K562 (cell line): ENCODE data around the gene VPS37B. TPM values are rescaled to one million over a fixed set of nuclear protein-coding genes. Genes with fewer than 3 reads are reported as not detected.
A peak's percentile ranks its signal among the peaks of the same experiment; 100 is the strongest.

Source experiments
- ATAC-seq: fragments of 200-7000 bp; cut with Tn5 transposase; 3 replicates; pipeline ENCODE4 v1.9.1; 2020; ENCODE audit warnings: moderate library complexity
- BruUV-seq: library from RNA; stranded (reverse); fragments of 400-500 nt; replicated peaks from 2 replicates; lab custom pipeline; 2021; lab: Mats Ljungman, UMichigan
- CTCF ChIA-PET: fragments of 300-600 bp; formaldehyde crosslinking; extraction: SDS; loops from one replicate; lab custom pipeline; 2021; ENCODE audit warnings: low intra/inter-chr PET ratio; lab: Yijun Ruan, JAX
- POLR2A ChIA-PET: fragments of 300-600, 350-650 bp; sonication (Branson Sonifier 250); formaldehyde crosslinking; extraction: SDS; loops from one replicate; lab custom pipeline; 2021; ENCODE audit warnings: antibody characterized with exemption, inconsistent platforms; lab: Yijun Ruan, JAX
- DNase-seq, 4 experiments: peaks; one replicate each; pipeline versions ENCODE4 v3.0.0 to v3.0.0-alpha.2; 2011 to 2018; ENCODE audit warnings: low spot score in 3 of 4, mixed read lengths in 3 of 4; ENCODE audit errors: extremely low read depth in 1 of 4
- FAIRE-seq: peaks from 2 replicates; lab custom pipeline; 2011; peaks lifted over from hg19 to GRCh38; lab: Jason Lieb, UNC
- H2AFZ ChIP-seq: 2 replicates; pipeline ENCODE4 v1.6.0; 2011; ENCODE audit warnings: low read depth, low read length, control low read depth, inconsistent platforms
- H3K27ac ChIP-seq: fragments of 200-600 bp; 3 replicates; pipeline ENCODE4 v1.8.0; 2011; ENCODE audit warnings: low read depth, mild to moderate bottlenecking, control low read depth, inconsistent platforms, low read length, moderate library complexity, mixed read lengths; ENCODE audit errors: extremely low read depth
- H3K27me3 ChIP-seq, 2 experiments: fragments of 300-600 bp in 1 of 2; 2 replicates in 1 of 2; 3 replicates in 1 of 2; pipeline versions ENCODE4 v1.6.0 to v1.8.0; 2011; ENCODE audit warnings: inconsistent platforms in 2 of 2, low read length in 2 of 2, mild to moderate bottlenecking in 1 of 2, mixed read lengths in 1 of 2, moderate library complexity in 1 of 2; ENCODE audit not compliant: control insufficient read depth in 2 of 2, insufficient read depth in 2 of 2
- H3K36me3 ChIP-seq: fragments of 300-600 bp; 3 replicates; pipeline ENCODE4 v1.8.0; 2011; ENCODE audit warnings: mild to moderate bottlenecking, low read length, inconsistent platforms; ENCODE audit not compliant: control insufficient read depth, insufficient read depth
- H3K4me1 ChIP-seq, 2 experiments: fragments of 200-600 bp in 1 of 2; replicated peaks in 1 of 2; 2 replicates in 1 of 2; 3 replicates in 1 of 2; pipeline versions ENCODE4 v1.5.1 to v1.8.0; 2011; ENCODE audit warnings: inconsistent platforms in 2 of 2, low read length in 2 of 2, mild to moderate bottlenecking in 1 of 2, mixed read lengths in 1 of 2, moderate library complexity in 1 of 2; ENCODE audit not compliant: control insufficient read depth in 2 of 2, insufficient read depth in 2 of 2
- H3K4me2 ChIP-seq: 2 replicates; pipeline ENCODE4 v1.6.1; 2011; ENCODE audit warnings: low read length, control low read depth, inconsistent platforms, mixed read lengths; ENCODE audit not compliant: insufficient read depth
- H3K4me3 ChIP-seq: fragments of 200-600 bp; sonication (generic), shearing (Covaris generic); 2 replicates; pipeline ENCODE4 v1.5.1; 2016; ENCODE audit warnings: control low read depth, inconsistent platforms
- H3K79me2 ChIP-seq: fragments of 200-600 bp; 3 replicates; pipeline ENCODE4 v1.8.0; 2011; ENCODE audit warnings: low read length, inconsistent platforms; ENCODE audit not compliant: control insufficient read depth, insufficient read depth
- H3K9ac ChIP-seq, 2 experiments: 2 replicates each; pipeline versions ENCODE4 v1.6.0 to v1.6.1; 2011; ENCODE audit warnings: low read depth in 2 of 2, low read length in 2 of 2, control low read depth in 1 of 2, inconsistent platforms in 1 of 2, mild to moderate bottlenecking in 1 of 2, mixed read lengths in 1 of 2; ENCODE audit not compliant: insufficient read depth in 1 of 2
- H3K9me1 ChIP-seq: one replicate; pipeline ENCODE4 v1.6.0; 2011; ENCODE audit warnings: inconsistent platforms, mild to moderate bottlenecking, low read length, moderate library complexity; ENCODE audit not compliant: control insufficient read depth, insufficient read depth
- H3K9me3 ChIP-seq: replicated peaks from 2 replicates; pipeline ENCODE4 v1.5.1; 2011; ENCODE audit warnings: low read depth, low read length, inconsistent platforms; ENCODE audit not compliant: control insufficient read depth, insufficient read depth
- H4K20me1 ChIP-seq: replicated peaks from 2 replicates; pipeline ENCODE4 v1.6.1; 2011; ENCODE audit warnings: low read length, inconsistent platforms, mixed read lengths; ENCODE audit not compliant: control insufficient read depth, insufficient read depth
- ADNP ChIP-seq: fragments of 200-800 bp; sonication (Bioruptor generic); IDR thresholded peaks from 2 replicates; pipeline ENCODE4 v1.6.1; 2016; ENCODE audit warnings: missing genetic modification characterization, missing compliant biosample characterization
- DPF2 ChIP-seq: fragments of 450-650 bp; IDR thresholded peaks from 2 replicates; pipeline ENCODE4 v1.6.1; 2016
- EP400 ChIP-seq: fragments of 450-650 bp; IDR thresholded peaks from 2 replicates; pipeline ENCODE4 v1.6.1; 2017; ENCODE audit warnings: antibody characterized with exemption, mild to moderate bottlenecking, moderate library complexity
- FOS ChIP-seq: IDR thresholded peaks from 3 replicates; pipeline ENCODE4 v1.6.1; 2011; ENCODE audit not compliant: insufficient read length; ENCODE audit errors: extremely low read depth
- FOXK2 ChIP-seq, 2 experiments: fragments of 450-650 bp; IDR thresholded peaks in 1 of 2; conservative IDR thresholded peaks in 1 of 2; 2 replicates each; pipeline ENCODE4 v1.6.1; 2016; ENCODE audit warnings: low read depth in 2 of 2, mild to moderate bottlenecking in 1 of 2
- HDAC2 ChIP-seq: fragments of 450-650 bp; IDR thresholded peaks from 2 replicates; pipeline ENCODE4 v1.6.1; 2016; ENCODE audit warnings: mild to moderate bottlenecking
- JUND ChIP-seq, 2 experiments: IDR thresholded peaks; 2 replicates in 1 of 2; 3 replicates in 1 of 2; pipeline ENCODE4 v1.6.1; 2011; ENCODE audit warnings: borderline replicate concordance in 2 of 2, low read depth in 2 of 2, low read length in 2 of 2, improper control_type of control experiment in 1 of 2, missing biosample characterization in 1 of 2, missing genetic modification characterization in 1 of 2, missing genetic modification reagents in 1 of 2
- MTA1 ChIP-seq: fragments of 450-650 bp; IDR thresholded peaks from 2 replicates; pipeline ENCODE4 v1.6.1; 2017; ENCODE audit warnings: borderline replicate concordance
- NFE2 ChIP-seq: IDR thresholded peaks from 2 replicates; pipeline ENCODE4 v1.6.1; 2014; ENCODE audit warnings: antibody characterized with exemption, low read depth
- PHF21A ChIP-seq: fragments of 450-650 bp; IDR thresholded peaks from 2 replicates; pipeline ENCODE4 v1.6.1; 2017; ENCODE audit warnings: low read depth, borderline replicate concordance
- SMARCA5 ChIP-seq: fragments of 450-650 bp; IDR thresholded peaks from 2 replicates; pipeline ENCODE4 v1.6.1; 2016
- STAT5A ChIP-seq: IDR thresholded peaks from 2 replicates; pipeline ENCODE4 v1.6.1; 2012; ENCODE audit warnings: low read length, inconsistent platforms, borderline replicate concordance
- ZEB2 ChIP-seq: fragments of 450-650 bp; IDR thresholded peaks from 2 replicates; pipeline ENCODE4 v1.6.1; 2016
- WGBS: fragments of 100-300 bp; shearing (Covaris generic); methylation state at CpG from one replicate; pipeline ENCODE4 v1.1.6; 2016; ENCODE audit warnings: low coverage, mixed read lengths; ENCODE audit not compliant: insufficient coverage; ENCODE audit errors: missing lambda C conversion rate; 5-methylcytosine and 5-hydroxymethylcytosine counted together
- in situ Hi-C: fragments of 300-500 bp; cut with MboI; formaldehyde crosslinking; loops from 4 replicates; pipeline ENCODE4 v1.15.0; 2018; ENCODE audit warnings: inconsistent platforms, mixed read lengths
- intact Hi-C: fragments of 100-400 bp; cut with micrococcal nuclease; formaldehyde crosslinking; loops from 2 replicates; pipeline ENCODE4 v1.14.2; 2022
- polyA plus RNA-seq, 8 experiments: library from polyadenylated mRNA; depleted of rRNA in 4 of 8; stranded (reverse) in 5 of 8; unstranded in 3 of 8; fragments of >200 nt; fragmentation: Nextera tagmentation in 2 of 8; fragmentation: Illumina TruSeq in 1 of 8; extraction: Ambion mirVana in 2 of 8; extraction: Trizol in 1 of 8; gene quantifications; 2 replicates each; pipeline versions ENCODE4 v1.2.1 to v1.2.3, GENCODE V29; 2011 to 2014; ENCODE audit warnings: inconsistent platforms in 1 of 8, missing spikeins in 1 of 8
- total RNA-seq, 7 experiments: library from RNA; depleted of rRNA in 6 of 7; stranded (reverse); fragments of >200 nt in 6 of 7; fragmentation: Illumina TruSeq in 2 of 7; extraction: Trizol in 2 of 7; gene quantifications; 2 replicates each; pipeline versions ENCODE4 v1.2.1 to v1.2.3, GENCODE V29; 2011 to 2021; ENCODE audit warnings: low replicate concordance in 1 of 7
- TF ChIP-seq, protein P1 (sequence below): IDR thresholded peaks from 2 replicates; pipeline ENCODE4 v1.6.1; 2012; ENCODE audit warnings: low read depth, low read length, improper control_type of control experiment, borderline replicate concordance
- TF ChIP-seq, protein P2 (sequence below), 2 experiments: fragments of 450-650 bp; conservative IDR thresholded peaks; 2 replicates each; pipeline ENCODE4 v1.6.1; 2017; ENCODE audit warnings: mild to moderate bottlenecking in 2 of 2, moderate library complexity in 2 of 2

The VPS37B gene
- total and polyA plus RNA-seq, 9 of the 15 experiments (the other 6 are each of a cell fraction or from before 2014, with no cell fraction given), result 0.28 to 37.4 (median 17.9) TPM

- WGBS, result 1% methylated on average over 7 of the region's 7 CpGs
- ChIA-PET POLR2A (interaction anchor here (0.6 kb wide), 1 partner anchor 819 kb away, joined by 3 read pairs; no protein-coding TSS in a partner anchor), CTCF (no interaction called here)
- no peaks in the 10 kb centered on the region for H4K20me1 ChIP-seq
- no TSS peak for BruUV-seq
- H3K4me1 ChIP-seq, result peaks cover 8 to 9% of the 10 kb centered on the region in 2 experiments; a peak in 4 of 5 replicates
- in situ Hi-C loops, result no loop called here
- no peaks in the 10 kb centered on the region for H3K9me3 ChIP-seq
- peak; percentile 80 for ATAC-seq
- no peaks in the 10 kb centered on the region for H3K9me1 ChIP-seq
- H3K27me3 ChIP-seq, result no peaks in the 10 kb centered on the region
- no peak overlapping the region for H2AFZ ChIP-seq
- H3K36me3 ChIP-seq, result no peaks in the 10 kb centered on the region
- no peak overlapping the region for H3K4me3 ChIP-seq
- FAIRE-seq, result peak; percentile 71
- H3K27ac ChIP-seq, result no peak overlapping the region
- H3K79me2 ChIP-seq, result no peaks in the 10 kb centered on the region
- no peak overlapping the region for H3K4me2 ChIP-seq
- H3K9ac ChIP-seq, result no peak overlapping the region
- intact Hi-C loops, result no loop called here
- peak; percentile 57 to 69 (median 64) for DNase-seq
- TF ChIP-seq STAT5A (no peak), EP400 (peak; percentile 64), JUND (IDR thresholded peaks at IDR 0.05; ENCODE audit: borderline replicate concordance, low read depth, low read length) (peak; percentile 92), JUND (tag; IDR thresholded peaks at IDR 0.05; ENCODE audit: borderline replicate concordance, low read depth, low read length) (peak; percentile 97), MTA1 (peak; percentile 55; the same call in 1 of the 2 replicates), NFE2 (0 out of 2 replicates have a peak, but pooled peaks have one; percentile 10), FOS (peak; percentile 50), ZEB2 (peak; percentile 81; the same call in 1 of the 2 replicates), HDAC2 (peak; percentile 80), DPF2 (peak; percentile 84), ADNP (0 out of 2 replicates have a peak, but pooled peaks have one; percentile 65), SMARCA5 (peak; percentile 45; the same call in 1 of the 2 replicates), FOXK2 (conservative IDR thresholded peaks at IDR 0.05 in 1 of 2, IDR thresholded peaks at IDR 0.05 in 1 of 2; ENCODE audit: low read depth in 2 of 2) (0 out of 4 replicates have a peak, but pooled peaks of 1 of the 2 experiments have one; percentile 16), PHF21A (peak; percentile 78; the same call in 1 of the 2 replicates)
- TF ChIP-seq, protein P1, sequence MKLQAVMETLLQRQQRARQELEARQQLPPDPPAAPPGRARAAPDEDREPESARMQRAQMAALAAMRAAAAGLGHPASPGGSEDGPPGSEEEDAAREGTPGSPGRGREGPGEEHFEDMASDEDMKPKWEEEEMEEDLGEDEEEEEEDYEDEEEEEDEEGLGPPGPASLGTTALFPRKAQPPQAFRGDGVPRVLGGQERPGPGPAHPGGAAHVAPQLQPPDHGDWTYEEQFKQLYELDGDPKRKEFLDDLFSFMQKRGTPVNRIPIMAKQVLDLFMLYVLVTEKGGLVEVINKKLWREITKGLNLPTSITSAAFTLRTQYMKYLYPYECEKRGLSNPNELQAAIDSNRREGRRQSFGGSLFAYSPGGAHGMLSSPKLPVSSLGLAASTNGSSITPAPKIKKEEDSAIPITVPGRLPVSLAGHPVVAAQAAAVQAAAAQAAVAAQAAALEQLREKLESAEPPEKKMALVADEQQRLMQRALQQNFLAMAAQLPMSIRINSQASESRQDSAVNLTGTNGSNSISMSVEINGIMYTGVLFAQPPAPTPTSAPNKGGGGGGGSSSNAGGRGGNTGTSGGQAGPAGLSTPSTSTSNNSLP, result no peak
- TF ChIP-seq, protein P2, sequence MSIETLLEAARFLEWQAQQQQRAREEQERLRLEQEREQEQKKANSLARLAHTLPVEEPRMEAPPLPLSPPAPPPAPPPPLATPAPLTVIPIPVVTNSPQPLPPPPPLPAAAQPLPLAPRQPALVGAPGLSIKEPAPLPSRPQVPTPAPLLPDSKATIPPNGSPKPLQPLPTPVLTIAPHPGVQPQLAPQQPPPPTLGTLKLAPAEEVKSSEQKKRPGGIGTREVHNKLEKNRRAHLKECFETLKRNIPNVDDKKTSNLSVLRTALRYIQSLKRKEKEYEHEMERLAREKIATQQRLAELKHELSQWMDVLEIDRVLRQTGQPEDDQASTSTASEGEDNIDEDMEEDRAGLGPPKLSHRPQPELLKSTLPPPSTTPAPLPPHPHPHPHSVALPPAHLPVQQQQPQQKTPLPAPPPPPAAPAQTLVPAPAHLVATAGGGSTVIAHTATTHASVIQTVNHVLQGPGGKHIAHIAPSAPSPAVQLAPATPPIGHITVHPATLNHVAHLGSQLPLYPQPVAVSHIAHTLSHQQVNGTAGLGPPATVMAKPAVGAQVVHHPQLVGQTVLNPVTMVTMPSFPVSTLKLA (conservative IDR thresholded peaks at IDR 0.05), result 0 out of 4 replicates have a peak, but pooled peaks of 1 of the 2 experiments have one; percentile 18
Measured at GRCh38 chr12:122830517-122831214, 65.3 kb downstream of the VPS37B start.
